Glutamatergic neuron (in vitro differentiated cells): ENCODE measurements around the gene XYLB. TPM values are rescaled to one million over a fixed set of nuclear protein-coding genes. Genes with fewer than 3 reads are reported as not detected.

ENCODE experiments used
- DNase-seq: peaks from one replicate; pipeline ENCODE4 v3.0.0; 2022
- H3K27ac Mint-ChIP-seq: one replicate; pipeline ENCODE4 v1.8.0; 2020; ENCODE audit warnings: mild to moderate bottlenecking, mixed read lengths, inconsistent platforms; ENCODE audit not compliant: unreplicated experiment
- H3K27me3 Mint-ChIP-seq: one replicate; pipeline ENCODE4 v1.8.0; 2020; ENCODE audit warnings: mild to moderate bottlenecking, moderate library complexity, mixed read lengths, inconsistent platforms; ENCODE audit not compliant: unreplicated experiment
- H3K36me3 Mint-ChIP-seq: one replicate; pipeline ENCODE4 v1.8.0; 2020; ENCODE audit warnings: mild to moderate bottlenecking, mixed read lengths, inconsistent platforms; ENCODE audit not compliant: unreplicated experiment
- H3K4me1 Mint-ChIP-seq: one replicate; pipeline ENCODE4 v1.8.0; 2020; ENCODE audit warnings: mild to moderate bottlenecking, low read depth, mixed read lengths, inconsistent platforms; ENCODE audit not compliant: unreplicated experiment
- H3K4me3 Mint-ChIP-seq: one replicate; pipeline ENCODE4 v1.8.0; 2020; ENCODE audit warnings: mild to moderate bottlenecking, mixed read lengths, inconsistent platforms; ENCODE audit not compliant: unreplicated experiment
- H3K9me3 Mint-ChIP-seq: one replicate; pipeline ENCODE4 v1.8.0; 2020; ENCODE audit warnings: mild to moderate bottlenecking, moderate library complexity, mixed read lengths, inconsistent platforms; ENCODE audit not compliant: unreplicated experiment
- CTCF ChIP-seq: fragments of 200-600 bp; sonication (generic); IDR thresholded peaks from one replicate; pipeline ENCODE4 v1.5.0; 2021; ENCODE audit not compliant: partially characterized antibody, unreplicated experiment
- total RNA-seq: library from RNA; stranded (reverse); fragmentation: NEBNext Ultra II Directional; extraction: Animal tissue kit (Norgen Biotek cat#: 25700); gene quantifications from one replicate; pipeline ENCODE4 v1.2.1, GENCODE V29; 2021; ENCODE audit not compliant: unreplicated experiment

The XYLB gene
- total RNA-seq, 1 donor from 2014 or later, result 2.6 TPM

GRCh38 chr3:38307599-38307998, 39.0 kb upstream of the XYLB start:
- no peak overlapping the region for H3K4me3 Mint-ChIP-seq
- peaks cover 1% of the 10 kb centered on the region for H3K4me1 Mint-ChIP-seq
- H3K9me3 Mint-ChIP-seq, result peaks cover 1% of the 10 kb centered on the region
- H3K36me3 Mint-ChIP-seq, result peaks cover 9% of the 10 kb centered on the region
- DNase-seq, result no peak
- no peak overlapping the region for H3K27ac Mint-ChIP-seq
- TF ChIP-seq CTCF, result no peak
- peaks cover 2% of the 10 kb centered on the region for H3K27me3 Mint-ChIP-seq

GRCh38 chr3:38308456-38308855, 38.1 kb upstream of the XYLB start:
- Mint-ChIP-seq H3K4me1 (peaks cover 4% of the 10 kb centered on the region), H3K27me3 (peaks cover 3% of the 10 kb centered on the region), H3K4me3 (no peak overlapping the region), H3K36me3 (peaks cover 9% of the 10 kb centered on the region), H3K9me3 (peaks cover 1% of the 10 kb centered on the region), H3K27ac (no peak overlapping the region)
- TF ChIP-seq CTCF, result no peak
- no peak for DNase-seq

DNA sequence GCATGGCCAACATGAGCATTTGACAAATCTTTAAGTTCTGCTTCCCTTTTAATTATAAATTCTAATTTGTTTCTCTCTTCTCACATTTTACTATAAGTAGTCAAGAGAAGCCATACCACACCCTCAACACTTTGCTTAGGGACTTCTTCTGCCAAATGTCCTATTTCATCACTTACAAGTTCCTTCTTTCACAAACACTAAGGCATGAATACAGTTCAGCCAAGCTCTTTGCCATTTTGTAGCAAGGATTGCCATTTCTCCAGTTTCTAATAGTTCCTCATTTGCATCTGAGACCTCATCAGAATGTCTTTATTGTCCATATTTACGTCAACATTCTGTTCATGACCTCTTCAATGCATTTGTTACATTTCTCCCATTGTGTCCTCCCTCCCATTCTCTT, 35.1 kb upstream of the XYLB start:
- no peak for DNase-seq
- H3K36me3 Mint-ChIP-seq, result peaks cover 4% of the 10 kb centered on the region
- peaks cover 5% of the 10 kb centered on the region for H3K27me3 Mint-ChIP-seq
- peaks cover 1% of the 10 kb centered on the region for H3K9me3 Mint-ChIP-seq
- no peak overlapping the region for H3K4me3 Mint-ChIP-seq
- peaks cover 8% of the 10 kb centered on the region for H3K4me1 Mint-ChIP-seq
- TF ChIP-seq CTCF, result no peak
- no peak overlapping the region for H3K27ac Mint-ChIP-seq

DNA sequence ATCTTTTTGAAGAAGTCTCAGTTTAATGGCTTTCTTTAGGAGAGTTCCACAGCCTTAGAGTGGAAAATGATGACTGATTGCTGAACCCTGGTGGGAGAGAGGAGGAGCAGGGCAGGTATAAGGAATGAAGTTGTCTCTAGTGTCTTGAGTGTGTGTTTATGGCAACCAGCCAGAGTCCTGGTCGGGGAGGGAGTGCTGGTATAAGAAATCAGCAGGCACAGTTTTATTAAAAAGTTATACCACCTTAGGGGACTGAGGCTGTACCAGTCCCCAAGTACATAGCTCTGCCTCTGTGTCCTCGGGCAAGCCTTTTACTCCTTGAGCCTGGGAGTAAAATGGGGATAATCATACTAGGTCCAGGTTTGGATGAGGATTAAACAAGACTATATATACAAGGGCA, 34.6 kb upstream of the XYLB start:
- no peak for DNase-seq
- Mint-ChIP-seq H3K4me1 (peaks cover 8% of the 10 kb centered on the region), H3K4me3 (no peak overlapping the region), H3K27ac (no peak overlapping the region), H3K36me3 (peaks cover 4% of the 10 kb centered on the region), H3K9me3 (peaks cover 1% of the 10 kb centered on the region), H3K27me3 (peaks cover 5% of the 10 kb centered on the region)
- TF ChIP-seq CTCF, result no peak

DNA sequence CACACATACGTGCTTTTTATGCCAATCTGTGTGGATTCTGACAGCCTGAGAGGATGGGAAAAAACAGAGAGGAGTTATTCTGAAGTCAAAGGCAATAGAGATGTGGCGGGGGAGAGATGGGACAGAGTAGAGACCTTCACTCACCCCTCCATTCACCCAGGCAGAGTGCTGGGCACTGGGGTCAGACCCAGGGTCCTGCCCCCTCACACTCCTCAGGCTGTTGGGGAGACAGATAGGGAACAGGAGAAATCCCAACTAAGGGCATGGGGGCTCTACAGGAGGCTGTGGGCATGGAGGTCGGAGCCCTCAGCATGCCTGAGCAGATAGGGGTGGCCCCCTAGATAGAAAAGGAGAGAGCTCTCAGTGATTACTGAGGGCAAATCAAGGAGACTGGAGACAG, 34.2 kb upstream of the XYLB start:
- Mint-ChIP-seq H3K4me3 (no peak overlapping the region), H3K4me1 (peaks cover 8% of the 10 kb centered on the region), H3K27ac (no peak overlapping the region)

More for the DNA sequence above, 34.2 kb upstream of the XYLB start:
- TF ChIP-seq CTCF, result no peak
- Mint-ChIP-seq H3K36me3 (peaks cover 4% of the 10 kb centered on the region), H3K9me3 (peaks cover 1% of the 10 kb centered on the region), H3K27me3 (peaks cover 5% of the 10 kb centered on the region)
- DNase-seq, result no peak
